IPS-NIHi7 (cell line): ENCODE results near the gene ZNF679.
A peak's percentile ranks its signal among the peaks of the same experiment; 100 is the strongest.
"Not testable (repeated sequence)": the region's sequence is repeated elsewhere in the genome, so short reads cannot be mapped to it uniquely, and the experiment has no call there.

Experiments used
- DNase-seq: peaks from one replicate; pipeline ENCODE4 v3.0.0; 2012; ENCODE audit warnings: mixed read lengths; ENCODE audit errors: extremely low spot score

Gene ZNF679

DNA sequence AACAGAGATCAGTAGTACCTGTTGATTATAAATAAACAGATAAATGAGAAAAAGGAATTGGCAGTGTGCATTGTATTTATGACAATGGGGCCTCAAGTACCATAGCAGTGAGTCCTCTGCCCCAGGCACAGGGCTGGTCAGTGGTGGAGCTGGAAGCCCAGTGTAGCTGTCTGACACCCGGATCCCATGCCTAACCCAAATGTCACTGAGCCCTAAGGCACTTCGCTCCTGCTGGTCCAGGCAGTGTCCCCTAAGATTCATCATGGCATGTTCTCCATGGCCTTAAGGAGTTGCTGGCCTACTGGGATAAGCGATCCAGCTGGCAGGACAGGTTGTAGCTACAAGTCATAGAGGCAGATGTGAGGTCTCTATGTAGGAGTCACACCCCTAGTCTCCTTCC lies 82.2 kb downstream of the ZNF679 start:
- no peak for DNase-seq

- no peak for DNase-seq
Observed at GRCh38 chr7:64312826-64313225, 84.6 kb downstream of the ZNF679 start.

DNA sequence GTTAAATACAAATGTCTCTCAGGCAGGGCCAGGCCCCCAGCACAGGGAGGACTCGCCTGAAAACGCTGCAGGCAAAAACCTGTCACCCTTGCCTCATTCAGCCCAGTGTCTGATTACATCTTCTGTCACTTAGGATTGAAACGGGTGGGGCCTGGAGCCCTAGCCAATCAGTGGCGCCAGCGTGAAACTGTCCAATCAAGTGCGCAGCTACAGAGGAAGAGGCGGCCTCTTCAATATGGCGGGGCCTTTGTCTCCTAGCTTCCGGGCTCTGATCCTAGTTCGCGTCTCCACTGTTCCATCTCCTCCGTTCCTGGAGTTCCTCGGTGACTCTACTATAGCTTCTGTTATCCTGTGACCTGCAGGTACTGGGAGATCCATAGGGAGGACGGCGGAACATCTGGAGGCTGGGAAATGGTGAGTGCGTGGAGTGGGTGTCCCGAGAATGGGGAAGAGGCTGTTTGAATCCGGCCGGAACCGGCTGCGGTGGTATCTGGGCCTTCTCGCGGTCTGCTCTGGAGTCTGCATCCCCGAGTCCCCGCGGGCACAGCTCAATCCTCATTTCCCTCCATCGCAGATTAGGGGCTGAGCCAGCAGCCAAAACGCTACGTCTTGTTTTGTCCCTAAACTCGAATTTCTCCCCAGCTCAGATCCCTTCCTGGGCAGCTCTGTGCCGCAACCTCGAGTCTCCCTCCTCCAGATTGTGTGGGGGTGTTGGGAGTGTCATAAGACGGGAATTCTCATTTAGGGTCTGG lies 85.6 kb downstream of the ZNF679 start, which contains the start of gene ZNF736:
TSS of gene ZNF736 (plus strand) at position 222 of the 752 bp plus-strand sequence. CDS start at position 412, 190 bp downstream.
- DNase-seq = peak; percentile 29

DNA sequence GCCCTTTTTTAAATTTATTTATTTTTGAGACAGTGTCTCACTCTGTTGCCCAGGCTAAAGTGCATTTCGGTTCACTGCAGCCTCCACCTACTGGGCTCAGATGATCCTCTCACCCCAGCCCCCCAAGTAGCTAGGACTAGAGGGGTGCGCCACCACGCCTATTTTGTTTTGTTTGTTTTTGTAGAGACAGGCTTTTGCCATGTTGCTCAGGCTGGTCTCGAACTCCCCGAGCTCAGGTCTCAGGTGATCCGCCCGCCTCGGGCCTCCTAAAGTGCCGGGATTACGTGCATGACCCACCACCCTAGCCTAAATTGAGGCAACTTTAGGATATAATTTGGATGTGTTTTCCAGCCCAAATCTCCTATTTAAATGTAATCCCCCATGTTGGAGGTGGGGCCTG lies 86.3 kb downstream of the ZNF679 start:
- no peak for DNase-seq

DNA sequence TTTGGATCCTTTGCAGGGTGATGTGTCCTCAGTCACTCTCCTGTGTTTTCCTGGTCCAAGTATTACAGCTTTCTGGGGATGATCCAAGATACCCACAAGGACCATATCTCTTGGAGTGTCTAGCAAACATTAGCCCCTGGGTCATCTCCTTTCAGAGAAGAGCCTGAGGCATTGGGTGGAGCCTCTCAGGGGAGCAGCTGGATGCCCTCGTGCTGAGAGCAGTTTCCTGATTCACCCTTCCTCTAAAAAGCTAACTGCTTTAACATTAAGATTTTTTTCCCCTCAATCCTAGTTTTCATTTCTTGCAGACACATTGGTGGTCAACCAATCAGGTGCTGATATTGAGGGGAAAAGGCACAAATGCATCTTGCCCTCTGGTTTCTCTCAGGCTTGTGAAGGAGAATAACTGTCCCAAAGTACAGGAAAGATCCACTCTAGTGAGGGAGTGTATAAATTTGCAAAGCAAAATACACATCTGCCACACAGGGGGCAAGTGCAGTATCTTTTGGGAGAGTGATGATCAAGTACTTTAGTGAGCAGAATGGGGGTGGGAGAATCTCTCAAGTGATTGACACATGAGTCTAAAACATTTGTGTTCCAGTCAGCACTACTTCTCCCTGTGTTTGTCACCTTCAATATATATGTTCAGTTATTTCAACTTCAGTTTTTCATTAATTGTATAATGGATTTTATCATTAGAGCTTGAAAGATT lies 87.9 kb downstream of the ZNF679 start:
- DNase-seq = not testable (repeated sequence)
